ENCODE measurements around the gene RIMS3.

The RIMS3 gene

GRCh38 chr1:40709802-40710278 is 44.4 kb upstream of the RIMS3 start:
- ChIA-PET POLR2A (interaction anchor here (1.5 kb wide), 1 partner anchor 18 kb away, joined by 10 read pairs; the partner anchor contains the start of gene NFYC), CTCF (interaction anchor here (1.1 to 2.6 kb wide), 4 partner anchors 26 to 140 kb away, joined by 3 to 7 read pairs (median 4); no protein-coding TSS in a partner anchor)
- DNase-seq (ENCODE audit: low read depth, low spot score): no peak
- no peak for TF ChIP-seq CTCF (IDR thresholded peaks at IDR 0.05; ENCODE audit: insufficient read depth, low read length, missing control alignments)
- H3K4me3 ChIP-seq (ENCODE audit: low read depth, low read length): peak overlapping the region; percentile 68

DNA sequence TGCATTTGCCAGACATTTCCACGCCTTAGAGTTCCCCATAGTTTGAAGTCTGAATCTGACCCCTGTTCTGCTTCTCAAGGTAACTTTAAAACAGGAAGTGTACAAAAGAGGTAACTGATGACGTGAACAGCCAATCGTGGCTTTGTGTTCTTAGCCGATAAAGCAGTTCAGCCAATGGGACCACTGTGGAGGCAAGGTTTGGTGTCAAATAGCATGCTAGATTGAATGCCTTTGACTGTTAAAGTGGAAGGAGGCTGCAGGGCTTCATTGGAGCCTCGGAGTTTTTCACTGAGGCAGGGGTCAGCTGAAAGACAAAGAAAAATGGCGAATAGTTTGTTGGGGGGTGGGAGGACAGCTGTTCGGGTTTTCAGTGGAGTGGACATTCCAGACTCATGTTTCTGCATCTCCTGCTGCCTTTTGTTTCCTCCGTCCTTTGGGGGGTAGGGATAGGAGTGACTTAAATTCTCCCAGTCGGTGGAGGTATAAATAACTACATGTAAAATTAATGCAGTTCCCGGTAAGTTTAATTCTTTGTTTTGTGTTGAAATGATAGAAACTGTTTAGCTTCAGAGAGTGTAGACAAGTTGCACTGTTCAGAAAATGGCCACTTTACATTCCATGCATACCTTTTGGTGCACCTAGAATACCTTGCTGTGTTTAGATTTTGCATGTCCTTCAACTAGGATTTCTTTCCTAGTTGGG is 43.8 kb upstream of the RIMS3 start:
- H3K4me3 ChIP-seq (ENCODE audit: low read depth, low read length): peak overlapping the region; percentile 68
- no peak for TF ChIP-seq CTCF (IDR thresholded peaks at IDR 0.05; ENCODE audit: insufficient read depth, low read length, missing control alignments)
- DNase-seq (ENCODE audit: low read depth, low spot score): peak; percentile 80
- ChIA-PET POLR2A (interaction anchor here (1.5 kb wide), 1 partner anchor 18 kb away, joined by 10 read pairs; the partner anchor contains the start of gene NFYC), CTCF (interaction anchor here (1.1 to 2.6 kb wide), 4 partner anchors 26 to 141 kb away, joined by 3 to 7 read pairs (median 3); no protein-coding TSS in a partner anchor)

DNA sequence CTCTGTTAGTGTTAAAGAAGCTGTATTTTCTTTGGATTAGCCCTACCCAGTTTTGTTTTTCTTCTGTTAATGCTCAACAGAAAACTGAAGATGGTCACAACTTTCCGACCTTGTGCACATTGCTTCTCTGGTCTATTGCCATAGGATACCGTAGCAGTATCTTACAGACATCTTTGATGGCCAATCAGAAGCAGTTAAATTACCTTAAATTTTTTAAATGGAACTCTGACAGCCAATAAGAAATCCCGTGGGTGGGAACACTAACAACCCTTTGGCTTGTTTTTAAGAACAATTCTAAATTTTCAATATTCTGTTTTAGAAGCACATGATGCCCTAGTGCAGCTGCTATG is 43.2 kb upstream of the RIMS3 start:
- ChIA-PET CTCF (interaction anchor here (1.1 to 2.6 kb wide), 3 partner anchors 32 to 142 kb away, joined by 3 to 7 read pairs (median 3); no protein-coding TSS in a partner anchor), POLR2A (no interaction called here)
- peak; percentile 42 for DNase-seq (ENCODE audit: low read depth, low spot score)
- TF ChIP-seq CTCF (IDR thresholded peaks at IDR 0.05; ENCODE audit: insufficient read depth, low read length, missing control alignments): no peak
- H3K4me3 ChIP-seq (ENCODE audit: low read depth, low read length): peak overlapping the region; percentile 68

- no peak overlapping the region for H3K4me3 ChIP-seq (ENCODE audit: low read depth, low read length)
- TF ChIP-seq CTCF (IDR thresholded peaks at IDR 0.05; ENCODE audit: insufficient read depth, low read length, missing control alignments): no peak
- DNase-seq (ENCODE audit: low read depth, low spot score): no peak
- ChIA-PET CTCF (interaction anchor here (0.6 to 1.3 kb wide), 3 partner anchors 9 to 15 kb away, joined by 3 to 5 read pairs (median 5); partner anchors contain the start of gene NFYC), POLR2A (no interaction called here)
Measured at GRCh38 chr1:40706626-40707025, 41.1 kb upstream of the RIMS3 start.

GRCh38 chr1:40704817-40705733 is 39.6 kb upstream of the RIMS3 start:
- CTCF ChIA-PET: interaction anchor here (0.8 to 1.6 kb wide), 3 partner anchors 69 to 248 kb away, joined by 3 read pairs; no protein-coding TSS in a partner anchor
- POLR2A ChIA-PET: interaction anchor here (0.7 kb wide), 1 partner anchor 174 kb away, joined by 3 read pairs; the partner anchor contains the start of gene ZNF684
- TF ChIP-seq CTCF (IDR thresholded peaks at IDR 0.05; ENCODE audit: insufficient read depth, low read length, missing control alignments): no peak
- H3K4me3 ChIP-seq (ENCODE audit: low read depth, low read length): no peak overlapping the region
- no peak for DNase-seq (ENCODE audit: low read depth, low spot score)
